B cell (primary cell): Measurements from ENCODE around the gene MFSD12. TPM values are rescaled to one million over a fixed set of nuclear protein-coding genes. Genes with fewer than 3 reads are reported as not detected.

Experiments
- ATAC-seq: fragments of 200-7000 bp; cut with Tn5 transposase; one replicate; pipeline ENCODE4 v1.10.0; 2021; ENCODE audit warnings: low read depth, mild to moderate bottlenecking, moderate number of reproducible peaks, moderate library complexity
- CTCF ChIA-PET: fragments of 350-600 bp; sonication (Branson Sonifier 250); formaldehyde crosslinking; loops from one replicate; lab custom pipeline; 2021; ENCODE audit warnings: antibody characterized with exemption, inconsistent platforms; lab: Charles Lee
- POLR2A ChIA-PET: fragments of 350-600 bp; sonication (Branson Sonifier 250); formaldehyde crosslinking; loops from one replicate; lab custom pipeline; 2021; ENCODE audit warnings: antibody characterized with exemption; lab: Charles Lee
- DNase-seq: peaks from one replicate; pipeline ENCODE4 v3.0.0; 2013
- H2AFZ ChIP-seq: 2 replicates; pipeline ENCODE4 v1.6.1; 2012; ENCODE audit warnings: mild to moderate bottlenecking, low read depth, low read length; ENCODE audit not compliant: insufficient read depth, poor library complexity, severe bottlenecking
- H3K27ac ChIP-seq, 2 donors: 1 replicate in 1 of 2; 2 replicates in 1 of 2; pipeline ENCODE4 v1.5.1; 2012 to 2013; ENCODE audit warnings: low read length in 2 of 2, mild to moderate bottlenecking in 2 of 2, moderate library complexity in 1 of 2
- H3K27me3 ChIP-seq, 4 experiments: fragments of 200-600 bp in 1 of 4; sonication (generic) in 1 of 4; replicated peaks in 1 of 4; 1 replicate in 2 of 4; 2 replicates in 2 of 4; pipeline versions ENCODE4 v1.6.1 to v1.7.0; 2013 to 2016; ENCODE audit warnings: low read length in 3 of 4, mild to moderate bottlenecking in 2 of 4, mixed read lengths in 1 of 4, moderate library complexity in 1 of 4; ENCODE audit not compliant: insufficient read depth in 4 of 4, control insufficient read depth in 3 of 4; ENCODE audit errors: control extremely low read depth in 1 of 4
- H3K36me3 ChIP-seq, 2 experiments: replicated peaks in 1 of 2; 1 replicate in 1 of 2; 2 replicates in 1 of 2; pipeline versions ENCODE4 v1.6.1 to v1.7.1; 2013; ENCODE audit warnings: low read length in 1 of 2; ENCODE audit not compliant: insufficient read depth in 2 of 2, control insufficient read depth in 1 of 2; ENCODE audit errors: control extremely low read depth in 1 of 2, extremely low read depth in 1 of 2
- H3K4me1 ChIP-seq, 2 donors: fragments of 200-600 bp in 1 of 2; sonication (generic) in 1 of 2; 1 replicate in 1 of 2; 2 replicates in 1 of 2; pipeline versions ENCODE4 v1.5.1 to v1.6.1; 2013 to 2017; ENCODE audit warnings: low read length in 2 of 2; ENCODE audit not compliant: control insufficient read depth in 2 of 2, insufficient read depth in 2 of 2
- H3K4me2 ChIP-seq: replicated peaks from 2 replicates; pipeline ENCODE3; 2012; ENCODE audit warnings: mild to moderate bottlenecking, low read depth, low read length; ENCODE audit not compliant: poor library complexity, severe bottlenecking
- H3K4me3 ChIP-seq, 5 experiments: fragments of 200-600 bp in 1 of 5; sonication (generic) in 1 of 5; 1 replicate in 3 of 5; 2 replicates in 2 of 5; pipeline versions ENCODE4 v1.5.1 to v1.7.0; 2011 to 2016; ENCODE audit warnings: low read length in 4 of 5, mild to moderate bottlenecking in 4 of 5, low read depth in 2 of 5, control low read depth in 1 of 5, moderate library complexity in 1 of 5; ENCODE audit not compliant: insufficient read depth in 1 of 5; ENCODE audit errors: control extremely low read depth in 1 of 5, extremely low read depth in 1 of 5
- H3K79me2 ChIP-seq: fragments of 200-600 bp; sonication (generic); one replicate; pipeline ENCODE4 v1.6.0; 2016; ENCODE audit warnings: low read length; ENCODE audit not compliant: control insufficient read depth, insufficient read depth
- H3K9ac ChIP-seq: fragments of 200-600 bp; sonication (generic); 2 replicates; pipeline ENCODE4 v1.6.1; 2017; ENCODE audit warnings: mild to moderate bottlenecking, low read length, moderate library complexity
- H3K9me3 ChIP-seq, 3 donors: one replicate each; pipeline versions ENCODE4 v1.6.1 to v1.7.1; 2013; ENCODE audit warnings: low read length in 2 of 3; ENCODE audit not compliant: control insufficient read depth in 2 of 3, insufficient read depth in 1 of 3; ENCODE audit errors: control extremely low read depth in 1 of 3
- H4K20me1 ChIP-seq: 2 replicates; pipeline ENCODE4 v1.6.0; 2012; ENCODE audit warnings: mild to moderate bottlenecking, low read length; ENCODE audit not compliant: insufficient read depth, control insufficient read depth, poor library complexity, severe bottlenecking
- H3K27ac Mint-ChIP-seq: one replicate; pipeline ENCODE4 v1.8.0; 2021; ENCODE audit warnings: mixed read lengths
- H3K27me3 Mint-ChIP-seq: one replicate; pipeline ENCODE4 v1.8.0; 2021; ENCODE audit warnings: mixed read lengths
- H3K4me1 Mint-ChIP-seq: one replicate; pipeline ENCODE4 v1.8.0; 2021; ENCODE audit warnings: mixed read lengths
- H3K4me3 Mint-ChIP-seq: one replicate; pipeline ENCODE4 v1.8.0; 2021; ENCODE audit warnings: mixed read lengths
- H3K9me3 Mint-ChIP-seq: one replicate; pipeline ENCODE4 v1.8.0; 2022; ENCODE audit warnings: mixed read lengths; ENCODE audit not compliant: insufficient read depth
- CTCF ChIP-seq: fragments of 200-600 bp; IDR thresholded peaks from one replicate; pipeline ENCODE4 v1.8.0; 2022; ENCODE audit warnings: antibody characterized with exemption, mild to moderate bottlenecking
- EZH2 ChIP-seq: IDR thresholded peaks from 2 replicates; pipeline ENCODE4 v1.6.1; 2012; ENCODE audit warnings: borderline replicate concordance, low read depth, mild to moderate bottlenecking, moderate library complexity, low read length; ENCODE audit not compliant: insufficient read depth, poor library complexity, severe bottlenecking
- WGBS: methylation state at CpG from one replicate; pipeline ENCODE4 v1.1.5; 2013; ENCODE audit warnings: missing lambda C conversion rate; ENCODE audit not compliant: insufficient coverage; 5-methylcytosine and 5-hydroxymethylcytosine counted together
- intact Hi-C: fragments of 100-400 bp; cut with micrococcal nuclease; formaldehyde crosslinking; loops from one replicate; pipeline ENCODE4 v1.10.0; 2022
- polyA plus RNA-seq: library from polyadenylated mRNA; depleted of rRNA; stranded (reverse); fragments of >200 nt; gene quantifications from 2 replicates; pipeline ENCODE4 v1.2.3, GENCODE V29; 2012
- total RNA-seq, 2 donors: library from RNA; stranded (reverse); fragments of 120-200 nt in 1 of 2; gene quantifications; 1 replicate in 1 of 2; 2 replicates in 1 of 2; pipeline versions ENCODE4 v1.2.3 to v1.2.4, GENCODE V29; 2013 to 2022

Gene MFSD12
- total and polyA plus RNA-seq, 2 donors (not counting 1 experiment from before 2014, with no cell fraction given), result 100 to 154 TPM

GRCh38 chr19:3548606-3549005 is 8.8 kb downstream of the MFSD12 start:
- Mint-ChIP-seq H3K27me3 (no peaks in the 10 kb centered on the region), H3K4me1 (peaks cover 25% of the 10 kb centered on the region), H3K4me3 (no peak overlapping the region), H3K27ac (no peak overlapping the region), H3K9me3 (no peaks in the 10 kb centered on the region)
- ChIA-PET CTCF (interaction anchor here (1.0 to 5.4 kb wide), 2 partner anchors 8 to 69 kb away, joined by 3 to 47 read pairs; partner anchors contain the start of gene MFSD12), POLR2A (interaction anchor here (0.6 kb wide), 1 partner anchor 15 kb away, joined by 5 read pairs; no protein-coding TSS in a partner anchor)
- H3K27ac ChIP-seq, result no peak overlapping the region
- no peak overlapping the region for H3K9ac ChIP-seq
- H3K27me3 ChIP-seq, result no peaks in the 10 kb centered on the region
- no peaks in the 10 kb centered on the region for H3K9me3 ChIP-seq
- intact Hi-C loops, result no loop called here
- no peak overlapping the region for H2AFZ ChIP-seq
- peaks cover 0 to 39% of the 10 kb centered on the region in 2 experiments for H3K36me3 ChIP-seq
- no peak overlapping the region for H3K4me3 ChIP-seq
- no peak overlapping the region for H3K4me2 ChIP-seq
- peaks cover 33% of the 10 kb centered on the region for H3K79me2 ChIP-seq
- ATAC-seq (no peak), DNase-seq (no peak)
- 89% methylated on average over 14 of the region's 14 CpGs for WGBS
- TF ChIP-seq EZH2 (no peak), CTCF (no peak)
- peaks cover 11 to 13% of the 10 kb centered on the region in 2 donors for H3K4me1 ChIP-seq
- H4K20me1 ChIP-seq, result peaks cover 56% of the 10 kb centered on the region

- WGBS, result 96% methylated on average over 36 of the region's 36 CpGs
- intact Hi-C loops, result no loop called here
- CTCF ChIA-PET, result interaction anchor here (3.6 to 5.4 kb wide), 2 partner anchors 9 to 70 kb away, joined by 37 to 47 read pairs; partner anchors contain the start of gene MFSD12
- Histone ChIP-seq H3K4me1 (peaks cover 6% of the 10 kb centered on the region in 2 donors), H2AFZ (no peak overlapping the region), H3K9ac (no peak overlapping the region), H3K36me3 (peaks cover 0 to 41% of the 10 kb centered on the region in 2 experiments), H3K9me3 (no peaks in the 10 kb centered on the region), H4K20me1 (peaks cover 61% of the 10 kb centered on the region), H3K4me3 (no peak overlapping the region), H3K79me2 (peaks cover 25% of the 10 kb centered on the region), H3K27me3 (no peaks in the 10 kb centered on the region), H3K27ac (no peak overlapping the region), H3K4me2 (no peak overlapping the region)
- H3K27ac Mint-ChIP-seq, result no peak overlapping the region
- POLR2A ChIA-PET, result interaction anchor here (0.5 kb wide), 1 partner anchor 39 kb away, joined by 12 read pairs; no protein-coding TSS in a partner anchor
- TF ChIP-seq CTCF (peak; percentile 39), EZH2 (no peak)
- no peaks in the 10 kb centered on the region for H3K27me3 Mint-ChIP-seq
- H3K9me3 Mint-ChIP-seq, result no peaks in the 10 kb centered on the region
- no peak overlapping the region for H3K4me3 Mint-ChIP-seq
- peaks cover 21% of the 10 kb centered on the region for H3K4me1 Mint-ChIP-seq
- DNase-seq (no peak), ATAC-seq (no peak)
Measured at GRCh38 chr19:3547767-3548282, 9.6 kb downstream of the MFSD12 start.
